Spleen (tissue), 7 donors: ENCODE measurements around the gene ATP5F1A.

Experiments
- POLR2A ChIP-seq, 3 donors: fragments of 450-650 bp; IDR thresholded peaks; one replicate each; pipeline ENCODE4 v1.5.1; 2017; ENCODE audit warnings: antibody characterized with exemption in 3 of 3, mild to moderate bottlenecking in 1 of 3
- POLR2AphosphoS5 ChIP-seq, 3 donors: sonication (generic); formaldehyde crosslinking; IDR thresholded peaks; one replicate each; pipeline ENCODE4 v1.5.1; 2017; ENCODE audit warnings: antibody characterized with exemption in 3 of 3
- TF ChIP-seq, protein P1 (sequence below), 11 experiments: fragments of 200-600 bp in 7 of 11; fragments of 450-650 bp in 4 of 11; sonication (generic) in 4 of 11; IDR thresholded peaks in 8 of 11; conservative IDR thresholded peaks in 3 of 11; 1 replicate in 7 of 11; 2 replicates in 4 of 11; pipeline versions ENCODE4 v1.4.0 to v1.8.0; 2016 to 2021; ENCODE audit warnings: antibody characterized with exemption in 11 of 11, inconsistent platforms in 4 of 11, mild to moderate bottlenecking in 1 of 11
- donor health status: DM: no; HTN: no; CAD: no; lungs with moderate emphysema.
- donor health status: DM: no; HTN: no; CAD: no.
- donor health status: DM: no; HTN: no; CAD: no.

GRCh38 chr18:46110406-46110805 lies 12.3 kb upstream of the ATP5F1A start:
- TF ChIP-seq, protein P1, sequence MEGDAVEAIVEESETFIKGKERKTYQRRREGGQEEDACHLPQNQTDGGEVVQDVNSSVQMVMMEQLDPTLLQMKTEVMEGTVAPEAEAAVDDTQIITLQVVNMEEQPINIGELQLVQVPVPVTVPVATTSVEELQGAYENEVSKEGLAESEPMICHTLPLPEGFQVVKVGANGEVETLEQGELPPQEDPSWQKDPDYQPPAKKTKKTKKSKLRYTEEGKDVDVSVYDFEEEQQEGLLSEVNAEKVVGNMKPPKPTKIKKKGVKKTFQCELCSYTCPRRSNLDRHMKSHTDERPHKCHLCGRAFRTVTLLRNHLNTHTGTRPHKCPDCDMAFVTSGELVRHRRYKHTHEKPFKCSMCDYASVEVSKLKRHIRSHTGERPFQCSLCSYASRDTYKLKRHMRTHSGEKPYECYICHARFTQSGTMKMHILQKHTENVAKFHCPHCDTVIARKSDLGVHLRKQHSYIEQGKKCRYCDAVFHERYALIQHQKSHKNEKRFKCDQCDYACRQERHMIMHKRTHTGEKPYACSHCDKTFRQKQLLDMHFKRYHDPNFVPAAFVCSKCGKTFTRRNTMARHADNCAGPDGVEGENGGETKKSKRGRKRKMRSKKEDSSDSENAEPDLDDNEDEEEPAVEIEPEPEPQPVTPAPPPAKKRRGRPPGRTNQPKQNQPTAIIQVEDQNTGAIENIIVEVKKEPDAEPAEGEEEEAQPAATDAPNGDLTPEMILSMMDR (IDR thresholded peaks at IDR 0.05 in 8 of 11, conservative IDR thresholded peaks at IDR 0.05 in 3 of 11): no peak
- no peak for TF ChIP-seq POLR2AphosphoS5 (IDR thresholded peaks at IDR 0.05)
- no peak for TF ChIP-seq POLR2A (IDR thresholded peaks at IDR 0.05)
